MG63 (cell line): ENCODE data around the gene ASB12. TPM values are rescaled to one million over a fixed set of nuclear protein-coding genes. Genes with fewer than 3 reads are reported as not detected.

ENCODE experiments used
- DNase-seq: peaks from one replicate; pipeline ENCODE4 v3.0.0-alpha.2; 2020
- H3K27me3 ChIP-seq: fragments of 250-450 bp; sonication (Bioruptor Pico); 2 replicates; pipeline ENCODE4 v1.5.1; 2020; ENCODE audit warnings: mild to moderate bottlenecking, moderate library complexity
- H3K36me3 ChIP-seq: fragments of 250-450 bp; sonication (Bioruptor Pico); 2 replicates; pipeline ENCODE4 v1.5.1; 2020; ENCODE audit warnings: mild to moderate bottlenecking, moderate library complexity
- H3K4me3 ChIP-seq: fragments of 250-450 bp; sonication (Bioruptor Pico); 2 replicates; pipeline ENCODE4 v1.5.1; 2020; ENCODE audit warnings: mild to moderate bottlenecking, moderate library complexity
- H3K9me3 ChIP-seq: fragments of 250-450 bp; sonication (Bioruptor Pico); 2 replicates; pipeline ENCODE4 v1.5.1; 2020; ENCODE audit warnings: mild to moderate bottlenecking, moderate library complexity
- total RNA-seq: library from RNA; depleted of rRNA; stranded (reverse); fragments of >200 nt; shearing (Covaris generic); gene quantifications from 2 replicates; pipeline ENCODE4 v1.2.3, GENCODE V29; 2014; ENCODE audit warnings: low replicate concordance; rRNA removed

Gene ASB12
- total RNA-seq, 1 experiment from 2014 or later: not detected

GRCh38 chrX:64191281-64192010 is 39.0 kb downstream of the ASB12 start:
- no peak for DNase-seq
- H3K4me3 ChIP-seq: no peak overlapping the region
- H3K27me3 ChIP-seq: no peaks in the 10 kb centered on the region
- no peaks in the 10 kb centered on the region for H3K9me3 ChIP-seq
- no peaks in the 10 kb centered on the region; the same call in 1 of the 2 replicates for H3K36me3 ChIP-seq

DNA sequence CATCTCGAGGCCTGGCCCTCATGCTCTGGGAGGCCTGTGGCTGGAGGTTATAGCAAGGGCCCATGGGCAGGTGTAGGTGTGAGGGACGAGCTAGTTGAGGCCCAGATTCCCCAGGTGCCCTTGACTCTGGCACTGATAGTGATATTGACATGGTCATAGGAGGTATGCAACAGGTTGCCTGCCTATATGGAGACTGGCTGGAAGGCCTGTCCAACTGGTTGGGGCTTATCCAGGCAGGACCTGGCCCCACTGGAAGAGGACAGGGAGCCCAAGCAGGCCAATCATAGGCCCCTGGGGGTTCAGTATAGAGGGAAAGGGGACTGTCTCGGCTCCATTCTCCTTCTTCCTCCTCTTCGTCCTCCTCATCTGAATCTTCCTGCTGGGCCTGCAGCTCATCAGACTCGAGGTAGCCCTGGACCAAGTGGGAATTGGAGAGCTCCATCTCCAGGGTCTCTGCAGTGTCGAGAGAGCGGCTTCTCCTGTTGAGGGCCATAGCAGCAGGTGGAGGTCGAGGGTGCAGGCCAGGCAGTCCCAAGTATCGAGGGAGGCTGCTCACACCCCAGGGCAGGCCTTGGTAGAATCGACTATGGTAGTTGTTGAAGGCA is 40.2 kb downstream of the ASB12 start:
- no peaks in the 10 kb centered on the region for H3K9me3 ChIP-seq
- DNase-seq: no peak
- H3K36me3 ChIP-seq: no peaks in the 10 kb centered on the region; the same call in 1 of the 2 replicates

GRCh38 chrX:64188901-64189300 is 41.5 kb downstream of the ASB12 start:
- Histone ChIP-seq H3K4me3 (no peak overlapping the region), H3K36me3 (no peaks in the 10 kb centered on the region; the same call in 1 of the 2 replicates), H3K9me3 (no peaks in the 10 kb centered on the region), H3K27me3 (no peaks in the 10 kb centered on the region)
- DNase-seq: no peak

More for the DNA sequence above, 40.2 kb downstream of the ASB12 start:
- Histone ChIP-seq H3K27me3 (no peaks in the 10 kb centered on the region), H3K4me3 (no peak overlapping the region)

DNA sequence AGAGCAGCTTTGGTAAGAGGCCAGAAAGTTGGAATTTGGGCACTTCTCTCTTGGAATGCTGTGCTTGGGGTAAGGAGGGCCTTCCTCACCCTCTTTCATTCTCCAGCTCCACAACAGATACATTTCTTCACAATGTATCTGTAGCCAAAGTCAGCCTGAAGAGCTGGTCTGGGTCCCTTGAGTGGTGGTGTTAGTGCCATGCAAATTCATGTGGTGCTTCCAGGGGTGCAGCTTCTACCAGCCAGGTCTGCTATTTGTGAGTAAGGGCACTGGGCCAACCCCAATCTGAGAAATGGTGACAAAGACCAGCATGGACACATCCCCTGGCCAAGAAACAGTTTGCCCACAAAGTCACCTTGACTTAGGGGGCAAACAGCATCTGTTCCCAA is 42.7 kb downstream of the ASB12 start:
- DNase-seq: no peak
- H3K4me3 ChIP-seq: no peak overlapping the region
- no peaks in the 10 kb centered on the region for H3K27me3 ChIP-seq
- H3K36me3 ChIP-seq: no peaks in the 10 kb centered on the region; the same call in 1 of the 2 replicates
- no peaks in the 10 kb centered on the region for H3K9me3 ChIP-seq

DNA sequence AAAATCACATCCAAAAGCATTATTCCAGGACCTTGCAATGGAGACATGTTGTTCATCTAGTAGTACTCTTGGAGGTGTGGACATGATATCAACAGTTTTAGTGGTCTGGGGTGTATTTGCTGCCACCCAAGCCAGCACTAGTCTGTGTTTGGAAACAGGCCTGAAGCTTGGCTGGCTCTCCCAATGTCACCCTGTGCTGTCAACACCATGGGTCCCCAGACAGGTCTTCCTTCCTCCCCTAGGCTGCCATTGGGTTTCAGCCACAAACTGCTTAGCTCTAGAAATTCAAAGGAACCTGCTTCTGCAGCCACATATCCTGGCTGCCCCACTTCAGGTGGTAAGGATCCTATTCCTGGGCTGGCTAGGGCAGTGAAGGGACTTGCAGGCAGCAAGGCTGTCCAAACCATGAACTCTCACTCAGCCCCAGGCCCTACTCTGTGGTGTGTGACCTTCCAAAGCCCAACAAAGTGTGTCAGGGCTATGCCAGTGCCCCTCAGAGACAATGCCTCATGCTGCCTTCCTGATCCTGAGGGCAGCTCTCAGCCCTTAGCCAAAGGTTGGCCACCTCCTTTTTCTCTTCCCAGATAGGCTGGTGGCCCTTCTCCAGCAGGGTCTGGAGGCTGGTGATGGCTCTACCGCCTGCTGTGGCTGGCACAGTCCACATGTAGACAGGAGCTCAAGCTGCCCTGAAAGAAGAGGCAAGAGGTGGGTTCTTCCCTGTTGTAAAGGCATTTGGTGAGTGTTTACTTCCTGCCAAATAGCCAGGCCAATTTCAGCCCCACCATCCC is 43.2 kb downstream of the ASB12 start:
- Histone ChIP-seq H3K36me3 (no peaks in the 10 kb centered on the region; the same call in 1 of the 2 replicates), H3K9me3 (no peaks in the 10 kb centered on the region), H3K4me3 (no peak overlapping the region), H3K27me3 (no peaks in the 10 kb centered on the region)
- no peak for DNase-seq

- no peak for DNase-seq
- H3K36me3 ChIP-seq: no peaks in the 10 kb centered on the region
- no peaks in the 10 kb centered on the region for H3K9me3 ChIP-seq
- no peaks in the 10 kb centered on the region for H3K27me3 ChIP-seq
- H3K4me3 ChIP-seq: no peak overlapping the region
Measured at GRCh38 chrX:64184396-64184795, 46.0 kb downstream of the ASB12 start.

GRCh38 chrX:64182208-64182607 is 48.2 kb downstream of the ASB12 start:
- DNase-seq: no peak
- no peaks in the 10 kb centered on the region for H3K27me3 ChIP-seq
- H3K36me3 ChIP-seq: no peaks in the 10 kb centered on the region
- no peaks in the 10 kb centered on the region for H3K9me3 ChIP-seq
- H3K4me3 ChIP-seq: no peak overlapping the region

- no peak for DNase-seq
- Histone ChIP-seq H3K4me3 (no peak overlapping the region), H3K36me3 (no peaks in the 10 kb centered on the region), H3K27me3 (no peaks in the 10 kb centered on the region), H3K9me3 (no peaks in the 10 kb centered on the region)
Measured at GRCh38 chrX:64176876-64177275, 53.5 kb downstream of the ASB12 start.

Other genes starting within 250 kb of the ASB12 start
- 2.8 and 5.8 TPM in 2 replicates for gene AMER1, start 24.9 kb downstream of the ASB12 start, total RNA-seq
- gene MTMR8, start 164.8 kb upstream of the ASB12 start, total RNA-seq: not detected in 2 replicates